ENCODE data around the gene GCAT.
"Not testable (repeated sequence)": the region's sequence is repeated elsewhere in the genome, so short reads cannot be mapped to it uniquely, and the experiment has no call there.

Gene GCAT

DNA sequence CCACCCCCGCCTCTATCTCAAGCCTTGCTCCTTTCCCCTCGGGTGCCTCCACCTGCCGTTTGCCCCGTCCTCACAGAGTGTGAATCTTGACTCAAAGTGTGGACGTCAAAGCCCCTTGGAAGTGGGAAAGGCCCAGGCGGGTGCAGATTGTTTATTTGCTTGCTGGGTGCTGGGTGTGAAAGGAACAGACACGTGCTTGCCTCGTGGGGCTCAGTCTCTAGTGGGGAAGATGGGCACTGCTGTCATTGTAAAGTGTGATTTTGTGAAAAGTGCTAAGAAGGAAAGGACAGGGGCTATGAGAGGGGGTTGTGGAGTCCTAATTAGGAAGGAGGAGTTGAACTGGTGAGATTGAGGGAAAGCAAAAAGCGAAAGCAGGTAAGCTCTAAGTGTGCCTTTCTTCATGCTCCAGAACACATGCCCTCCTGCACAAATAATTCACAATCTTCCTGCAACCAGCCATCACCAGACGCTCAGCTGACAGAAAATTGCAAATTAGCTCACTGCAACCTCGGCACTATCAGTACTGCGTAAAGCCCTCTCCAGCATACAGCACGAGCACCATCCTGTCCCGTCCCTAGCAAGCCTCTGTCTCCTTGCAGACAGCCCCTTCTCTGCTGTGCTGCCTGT is 9.7 kb upstream of the GCAT start (continued):
- TF ChIP-seq OSR1 (CRISPR knock-in tag; IDR thresholded peaks at IDR 0.05) (no peak), ISL1 (CRISPR knock-in tag; IDR thresholded peaks at IDR 0.05) (no peak), ESRRG (CRISPR knock-in tag; IDR thresholded peaks at IDR 0.05) (no peak)

DNA sequence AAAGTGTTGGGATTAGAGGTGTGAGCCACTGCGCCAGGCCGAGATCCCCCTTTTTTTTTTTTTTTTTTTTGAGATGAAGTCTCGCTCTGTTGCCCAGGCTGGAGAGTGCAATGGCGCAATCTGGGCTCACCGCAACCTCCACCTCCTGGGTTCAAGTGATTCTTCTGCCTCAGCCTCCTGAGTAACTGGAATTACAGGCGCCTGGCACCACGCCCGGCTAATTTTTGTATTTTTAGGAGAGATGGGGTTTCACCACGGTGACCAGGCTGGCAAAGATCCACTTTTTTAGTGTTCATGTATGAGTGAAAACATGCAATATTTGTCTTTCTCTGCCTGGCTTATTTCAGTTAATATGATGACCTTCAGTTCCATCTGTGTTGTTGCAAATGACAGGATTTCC is 7.8 kb upstream of the GCAT start:
- ATAC-seq: not testable (repeated sequence)

DNA sequence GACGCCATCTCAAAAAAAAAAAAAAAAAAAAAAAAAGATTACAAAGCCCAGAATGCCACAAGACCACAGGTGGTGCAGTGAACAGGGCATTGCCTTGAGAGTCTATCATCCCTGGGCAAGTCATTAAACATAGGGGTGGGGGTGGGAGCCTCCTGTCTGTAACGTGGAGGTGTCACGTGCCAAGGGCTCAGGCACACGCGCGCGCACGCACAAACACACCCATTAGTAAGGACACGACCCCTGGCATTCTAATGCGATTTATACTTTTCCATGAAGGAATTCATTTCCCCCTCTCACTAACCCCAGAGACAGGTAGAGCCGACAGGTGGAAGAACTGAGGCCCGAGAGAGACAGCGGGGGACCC is 5.8 kb upstream of the GCAT start:
- no peak for TF ChIP-seq ZC3H10 (CRISPR knock-in tag; IDR thresholded peaks at IDR 0.05)
- no peak for TF ChIP-seq PPARA (CRISPR knock-in tag; IDR thresholded peaks at IDR 0.05; ENCODE audit: borderline replicate concordance)
- TF ChIP-seq CSDC2 (CRISPR knock-in tag; IDR thresholded peaks at IDR 0.05): no peak
- ATAC-seq: 0 out of 3 replicates have a peak, but pooled peaks have one; percentile 5

DNA sequence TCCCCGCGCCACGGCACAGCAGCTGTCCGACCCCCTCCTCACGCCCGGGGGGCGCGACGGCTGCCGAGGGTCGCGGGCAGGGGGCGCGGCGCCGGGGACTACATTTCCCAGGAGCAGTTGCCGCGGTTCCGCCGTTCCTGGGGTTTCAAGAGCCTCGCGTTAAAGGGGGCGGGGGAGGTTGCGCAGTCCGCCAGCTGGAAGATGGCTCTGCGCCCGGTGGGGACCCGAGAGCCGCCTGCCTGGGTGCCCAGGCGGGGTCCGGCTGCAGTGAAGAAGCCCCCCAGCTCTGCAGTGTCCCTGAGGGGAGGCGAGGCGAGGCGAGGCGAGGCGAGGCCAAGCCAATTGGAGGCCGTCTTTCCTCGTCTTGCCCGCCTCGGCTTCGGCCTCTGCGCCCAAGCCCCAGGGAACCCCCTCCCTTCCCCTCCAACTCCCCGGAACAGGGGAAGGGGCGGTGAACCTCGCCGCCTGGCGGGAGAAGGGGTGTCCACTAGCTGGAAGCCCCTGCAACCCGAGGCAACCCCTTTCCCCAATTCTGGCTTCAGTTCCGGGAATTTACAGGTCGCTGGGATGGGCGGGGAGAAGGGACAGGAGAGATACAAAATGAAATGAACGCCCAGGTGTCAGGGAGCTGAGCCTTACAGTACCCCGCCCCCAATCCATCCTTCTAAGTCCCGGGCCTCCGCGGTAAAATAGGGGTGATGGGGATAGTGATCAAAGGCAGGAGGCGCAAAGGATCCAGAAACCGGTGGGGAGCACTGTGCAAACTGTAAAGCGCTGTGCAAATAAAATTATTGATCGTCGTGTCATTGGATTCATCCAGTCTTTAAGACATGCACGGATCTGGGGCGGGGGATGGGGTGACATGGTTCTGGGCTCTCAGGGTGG is 5.2 kb upstream of the GCAT start:
- peak; percentile 67 for ATAC-seq
- TF ChIP-seq, protein P1, sequence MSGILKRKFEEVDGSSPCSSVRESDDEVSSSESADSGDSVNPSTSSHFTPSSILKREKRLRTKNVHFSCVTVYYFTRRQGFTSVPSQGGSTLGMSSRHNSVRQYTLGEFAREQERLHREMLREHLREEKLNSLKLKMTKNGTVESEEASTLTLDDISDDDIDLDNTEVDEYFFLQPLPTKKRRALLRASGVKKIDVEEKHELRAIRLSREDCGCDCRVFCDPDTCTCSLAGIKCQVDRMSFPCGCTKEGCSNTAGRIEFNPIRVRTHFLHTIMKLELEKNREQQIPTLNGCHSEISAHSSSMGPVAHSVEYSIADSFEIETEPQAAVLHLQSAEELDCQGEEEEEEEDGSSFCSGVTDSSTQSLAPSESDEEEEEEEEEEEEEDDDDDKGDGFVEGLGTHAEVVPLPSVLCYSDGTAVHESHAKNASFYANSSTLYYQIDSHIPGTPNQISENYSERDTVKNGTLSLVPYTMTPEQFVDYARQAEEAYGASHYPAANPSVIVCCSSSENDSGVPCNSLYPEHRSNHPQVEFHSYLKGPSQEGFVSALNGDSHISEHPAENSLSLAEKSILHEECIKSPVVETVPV (CRISPR knock-in tag; IDR thresholded peaks at IDR 0.05): no peak
- no peak for TF ChIP-seq ESRRG (CRISPR knock-in tag; IDR thresholded peaks at IDR 0.05)
- no peak for TF ChIP-seq BACH2 (CRISPR knock-in tag; IDR thresholded peaks at IDR 0.05; ENCODE audit: borderline replicate concordance)
- no peak for TF ChIP-seq TCF4 (CRISPR knock-in tag; IDR thresholded peaks at IDR 0.05; ENCODE audit: borderline replicate concordance)
- TF ChIP-seq PPARA (CRISPR knock-in tag; IDR thresholded peaks at IDR 0.05; ENCODE audit: borderline replicate concordance): no peak
- TF ChIP-seq ZC3H10 (CRISPR knock-in tag; IDR thresholded peaks at IDR 0.05): no peak
- no peak for TF ChIP-seq TOX (CRISPR knock-in tag; IDR thresholded peaks at IDR 0.05; ENCODE audit: borderline replicate concordance)
- TF ChIP-seq RARB (CRISPR knock-in tag; IDR thresholded peaks at IDR 0.05): no peak
- TF ChIP-seq ZNF70 (CRISPR knock-in tag; IDR thresholded peaks at IDR 0.05): no peak
- TF ChIP-seq CSDC2 (CRISPR knock-in tag; IDR thresholded peaks at IDR 0.05): no peak
- TF ChIP-seq ZFP30 (CRISPR knock-in tag; IDR thresholded peaks at IDR 0.05): no peak
- TF ChIP-seq, protein P2, sequence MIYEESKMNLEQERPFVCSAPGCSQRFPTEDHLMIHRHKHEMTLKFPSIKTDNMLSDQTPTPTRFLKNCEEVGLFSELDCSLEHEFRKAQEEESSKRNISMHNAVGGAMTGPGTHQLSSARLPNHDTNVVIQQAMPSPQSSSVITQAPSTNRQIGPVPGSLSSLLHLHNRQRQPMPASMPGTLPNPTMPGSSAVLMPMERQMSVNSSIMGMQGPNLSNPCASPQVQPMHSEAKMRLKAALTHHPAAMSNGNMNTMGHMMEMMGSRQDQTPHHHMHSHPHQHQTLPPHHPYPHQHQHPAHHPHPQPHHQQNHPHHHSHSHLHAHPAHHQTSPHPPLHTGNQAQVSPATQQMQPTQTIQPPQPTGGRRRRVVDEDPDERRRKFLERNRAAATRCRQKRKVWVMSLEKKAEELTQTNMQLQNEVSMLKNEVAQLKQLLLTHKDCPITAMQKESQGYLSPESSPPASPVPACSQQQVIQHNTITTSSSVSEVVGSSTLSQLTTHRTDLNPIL (CRISPR knock-in tag; IDR thresholded peaks at IDR 0.05; ENCODE audit: low read depth): no peak
- no peak for TF ChIP-seq OSR1 (CRISPR knock-in tag; IDR thresholded peaks at IDR 0.05)
- TF ChIP-seq, protein P3, sequence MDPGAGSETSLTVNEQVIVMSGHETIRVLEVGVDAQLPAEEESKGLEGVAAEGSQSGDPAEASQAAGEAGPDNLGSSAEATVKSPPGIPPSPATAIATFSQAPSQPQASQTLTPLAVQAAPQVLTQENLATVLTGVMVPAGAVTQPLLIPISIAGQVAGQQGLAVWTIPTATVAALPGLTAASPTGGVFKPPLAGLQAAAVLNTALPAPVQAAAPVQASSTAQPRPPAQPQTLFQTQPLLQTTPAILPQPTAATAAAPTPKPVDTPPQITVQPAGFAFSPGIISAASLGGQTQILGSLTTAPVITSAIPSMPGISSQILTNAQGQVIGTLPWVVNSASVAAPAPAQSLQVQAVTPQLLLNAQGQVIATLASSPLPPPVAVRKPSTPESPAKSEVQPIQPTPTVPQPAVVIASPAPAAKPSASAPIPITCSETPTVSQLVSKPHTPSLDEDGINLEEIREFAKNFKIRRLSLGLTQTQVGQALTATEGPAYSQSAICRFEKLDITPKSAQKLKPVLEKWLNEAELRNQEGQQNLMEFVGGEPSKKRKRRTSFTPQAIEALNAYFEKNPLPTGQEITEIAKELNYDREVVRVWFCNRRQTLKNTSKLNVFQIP (CRISPR knock-in tag; IDR thresholded peaks at IDR 0.05; ENCODE audit: borderline replicate concordance, low read depth): no peak
- no peak for TF ChIP-seq ARNTL (CRISPR knock-in tag; IDR thresholded peaks at IDR 0.05; ENCODE audit: borderline replicate concordance, low read depth)

DNA sequence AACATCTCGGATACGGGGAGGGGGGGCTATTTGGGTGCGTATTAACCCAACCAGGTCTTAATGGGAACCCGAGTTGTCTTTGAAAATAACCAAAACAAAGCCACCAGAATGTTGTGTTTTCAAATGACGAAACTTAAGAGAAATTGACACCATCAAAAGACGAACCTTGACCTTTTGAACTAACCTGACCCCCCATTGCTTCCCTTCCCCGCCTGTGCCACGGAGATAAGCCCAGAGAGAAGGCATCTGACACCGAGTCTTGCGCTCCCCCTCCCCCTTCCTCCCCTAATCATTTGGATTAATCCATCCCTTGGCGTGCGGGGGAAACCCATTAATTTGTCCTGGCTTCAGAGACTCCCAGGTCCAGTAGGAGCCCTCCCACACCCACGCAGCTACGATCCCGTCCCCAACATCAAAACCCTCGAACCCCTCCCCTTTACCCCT is 4.5 kb upstream of the GCAT start:
- no peak for ATAC-seq
- TF ChIP-seq ESRRG (CRISPR knock-in tag; IDR thresholded peaks at IDR 0.05) (no peak), ARNTL (CRISPR knock-in tag; IDR thresholded peaks at IDR 0.05; ENCODE audit: borderline replicate concordance, low read depth) (no peak)
- TF ChIP-seq, protein P2 (CRISPR knock-in tag; IDR thresholded peaks at IDR 0.05; ENCODE audit: low read depth): no peak

All from SK-N-SH treated with all-trans-retinoic acid at 6 μM for 48 hours (cell line).